Glomerular endothelial cell (primary cell): Measurements from ENCODE around the gene RASD2. TPM values are rescaled to one million over a fixed set of nuclear protein-coding genes. Genes with fewer than 3 reads are reported as not detected.
"Not testable (repeated sequence)": the region's sequence is repeated elsewhere in the genome, so short reads cannot be mapped to it uniquely, and the experiment has no call there.

Source experiments
- DNase-seq: peaks from one replicate; pipeline ENCODE4 v3.0.0-alpha.2; 2011; ENCODE audit warnings: low read depth, low spot score; ENCODE audit errors: extremely low read depth
- total RNA-seq: library from RNA; depleted of rRNA; stranded (reverse); fragments of >200 nt; gene quantifications from 2 replicates; pipeline ENCODE4 v1.2.3, GENCODE V29; 2015

Gene RASD2
- total RNA-seq, result 0.19 and 0.29 TPM in 2 replicates

GRCh38 chr22:35540595-35541253 is at the start of gene RASD2:
Gene RASD2 (plus strand): TSS chr22:35540831. CDS start chr22:35546810, 5,979 bp downstream.
- DNase-seq, result no peak

GRCh38 chr22:35491061-35491907 is 49.3 kb upstream of the RASD2 start:
- not testable (repeated sequence) for DNase-seq

GRCh38 chr22:35491908-35492380 is 48.7 kb upstream of the RASD2 start:
- DNase-seq, result no peak

GRCh38 chr22:35493074-35493473 is 47.6 kb upstream of the RASD2 start:
- DNase-seq, result no peak

- DNase-seq, result not testable (repeated sequence)
Observed at GRCh38 chr22:35495711-35496110, 44.9 kb upstream of the RASD2 start.

GRCh38 chr22:35496768-35497312 is 43.8 kb upstream of the RASD2 start:
- DNase-seq, result no peak

GRCh38 chr22:35498026-35498800 is 42.4 kb upstream of the RASD2 start:
- DNase-seq, result no peak

GRCh38 chr22:35502836-35503235 is 37.8 kb upstream of the RASD2 start:
- DNase-seq, result no peak

GRCh38 chr22:35505399-35506258 is 35.0 kb upstream of the RASD2 start:
- no peak for DNase-seq

GRCh38 chr22:35506259-35506570 is 34.4 kb upstream of the RASD2 start:
- DNase-seq, result no peak

- not testable (repeated sequence) for DNase-seq
Observed at GRCh38 chr22:35507851-35508250, 32.8 kb upstream of the RASD2 start.

- no peak for DNase-seq
Observed at GRCh38 chr22:35509451-35509850, 31.2 kb upstream of the RASD2 start.

- DNase-seq, result no peak
Observed at GRCh38 chr22:35509960-35510359, 30.7 kb upstream of the RASD2 start.

- DNase-seq, result no peak
Observed at GRCh38 chr22:35510481-35510934, 30.1 kb upstream of the RASD2 start.

GRCh38 chr22:35510951-35511350 is 29.7 kb upstream of the RASD2 start:
- no peak for DNase-seq

GRCh38 chr22:35514366-35514765 is 26.3 kb upstream of the RASD2 start:
- no peak for DNase-seq

- DNase-seq, result not testable (repeated sequence)
Observed at GRCh38 chr22:35515952-35516351, 24.7 kb upstream of the RASD2 start.

GRCh38 chr22:35516723-35517122 is 23.9 kb upstream of the RASD2 start:
- no peak for DNase-seq

- DNase-seq, result no peak
Observed at GRCh38 chr22:35517207-35517606, 23.4 kb upstream of the RASD2 start.
